GM19035 (cell line): ENCODE data around the gene TMCC3.
"Not testable (repeated sequence)": the region's sequence is repeated elsewhere in the genome, so short reads cannot be mapped to it uniquely, and the experiment has no call there.

ENCODE experiments used
- ATAC-seq: cut with Tn5 transposase; IDR thresholded peaks from one replicate; pipeline ENCODE4 v1.9.1; 2021; ENCODE audit not compliant: unreplicated experiment

The TMCC3 gene

GRCh38 chr12:94650143-94651056 is at the start of gene TMCC3:
Gene TMCC3, minus strand, starts transcription at chr12:94650557. Its CDS starts 127 bp downstream, at chr12:94650430.
- peak; percentile 78 for ATAC-seq

- no peak for ATAC-seq
Observed at GRCh38 chr12:94699801-94700200, 49.4 kb upstream of the TMCC3 start.

DNA sequence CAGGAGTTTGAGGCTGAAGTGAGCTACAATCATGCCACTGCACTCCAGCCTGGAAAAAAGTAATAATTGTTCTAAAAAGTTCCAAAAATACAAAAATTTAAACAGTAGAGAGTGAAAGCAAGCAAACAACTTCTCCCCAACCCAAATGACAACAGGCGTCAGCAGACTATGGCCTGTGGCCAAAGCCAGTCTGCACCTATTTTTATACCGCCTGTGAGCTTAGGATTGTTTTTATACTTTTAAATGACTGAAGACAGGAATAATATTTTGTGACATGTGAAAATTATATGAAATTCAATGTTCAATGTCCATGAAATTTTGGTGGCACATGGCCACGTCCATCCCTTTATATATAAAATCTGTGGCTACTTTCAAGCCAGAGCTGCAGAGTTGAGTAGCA is 48.2 kb upstream of the TMCC3 start:
- no peak for ATAC-seq

GRCh38 chr12:94697631-94698030 is 47.3 kb upstream of the TMCC3 start:
- ATAC-seq, result no peak

DNA sequence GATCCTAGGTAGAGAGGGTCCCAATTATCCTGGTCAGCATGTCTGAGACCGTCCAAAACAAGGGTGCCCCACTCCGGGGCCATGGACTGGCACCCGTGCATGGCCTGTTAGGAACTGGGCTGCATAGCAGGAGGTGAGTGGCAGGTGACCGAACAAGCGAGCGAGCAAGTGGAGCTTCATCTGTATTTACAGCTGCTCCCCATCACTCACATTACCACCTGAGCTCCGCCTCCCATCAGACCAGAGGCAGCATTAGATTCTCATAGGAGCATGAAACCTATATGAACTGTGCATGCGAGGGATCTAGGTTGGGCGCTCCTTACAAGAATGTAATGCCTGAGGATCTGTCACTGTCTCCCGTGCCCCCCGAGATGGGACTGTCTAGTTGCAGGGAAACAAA is 44.4 kb upstream of the TMCC3 start:
- no peak for ATAC-seq

DNA sequence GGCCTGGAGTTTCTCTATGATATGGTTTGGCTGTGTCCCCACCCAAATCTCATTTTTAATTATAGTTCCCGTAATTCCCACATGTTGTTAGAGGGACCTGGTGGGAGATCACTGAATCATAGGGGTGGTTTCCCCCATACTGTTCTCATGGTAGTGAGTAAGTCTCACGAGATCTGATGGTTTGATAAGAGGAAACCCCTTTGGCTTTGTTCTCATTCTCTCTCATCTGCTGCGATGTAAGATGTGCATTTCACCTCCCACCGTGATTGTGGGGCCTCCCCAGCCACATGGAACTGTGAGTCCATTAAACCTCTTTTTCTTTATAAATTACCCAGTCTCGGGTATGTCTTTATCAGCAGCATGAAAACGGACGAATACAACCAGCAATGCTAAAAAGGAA is 42.5 kb upstream of the TMCC3 start:
- ATAC-seq, result not testable (repeated sequence)

- ATAC-seq, result no peak
Observed at GRCh38 chr12:94690198-94690771, 39.9 kb upstream of the TMCC3 start.

- no peak for ATAC-seq
Observed at GRCh38 chr12:94689646-94690036, 39.3 kb upstream of the TMCC3 start.

DNA sequence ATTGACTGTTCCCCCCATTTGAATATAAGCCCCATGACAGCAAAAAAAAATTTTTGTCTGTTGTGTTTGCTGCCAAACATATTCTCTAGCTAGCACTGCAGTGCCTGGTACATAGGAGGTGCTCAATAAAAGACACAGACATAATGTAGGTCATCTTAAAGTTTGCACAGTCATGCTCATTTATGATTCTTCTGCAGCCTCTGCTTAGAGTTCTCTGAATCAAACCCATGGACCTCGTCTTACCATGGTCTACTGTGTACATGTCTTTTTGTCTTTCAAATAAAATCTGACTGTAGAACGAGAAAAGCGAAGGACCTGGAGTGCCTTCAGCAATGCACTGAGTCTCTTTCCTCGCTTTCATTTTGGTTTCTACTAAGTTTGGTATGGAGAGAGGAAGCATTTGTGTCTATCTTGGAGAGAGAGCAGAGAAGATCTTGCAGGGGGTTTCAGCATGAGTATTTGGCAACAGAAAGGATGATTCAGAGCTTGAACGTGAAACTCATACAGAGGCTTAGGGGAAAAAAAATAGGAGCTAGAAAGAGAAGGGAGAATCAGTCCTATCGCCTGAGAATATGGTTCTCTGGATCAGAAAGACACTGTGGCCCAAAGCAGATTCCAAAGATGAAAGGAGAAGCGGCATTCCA is 38.8 kb upstream of the TMCC3 start:
- ATAC-seq, result no peak

DNA sequence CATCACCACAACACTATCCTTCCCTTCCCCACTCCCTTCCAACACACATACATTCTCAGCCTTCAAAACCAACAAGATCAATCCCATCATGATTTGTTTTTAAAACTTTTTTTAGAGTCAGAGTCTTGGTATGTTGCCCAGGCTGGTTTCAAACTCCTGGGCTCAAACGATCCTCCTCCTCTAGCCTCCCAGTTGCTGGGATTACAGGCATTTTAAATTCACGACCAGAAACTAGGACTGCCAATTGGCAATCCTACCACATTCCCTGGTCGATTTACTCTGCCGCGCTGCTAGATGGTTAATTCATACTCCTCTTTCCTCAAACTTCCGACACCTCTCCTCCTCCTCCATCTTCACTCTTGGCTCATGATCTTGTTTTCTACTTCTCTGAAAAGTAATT is 37.5 kb upstream of the TMCC3 start:
- no peak for ATAC-seq

GRCh38 chr12:94686834-94687628 is 36.7 kb upstream of the TMCC3 start:
- ATAC-seq, result no peak

- ATAC-seq, result no peak
Observed at GRCh38 chr12:94684416-94685142, 34.2 kb upstream of the TMCC3 start.

- no peak for ATAC-seq
Observed at GRCh38 chr12:94679554-94680195, 29.3 kb upstream of the TMCC3 start.

DNA sequence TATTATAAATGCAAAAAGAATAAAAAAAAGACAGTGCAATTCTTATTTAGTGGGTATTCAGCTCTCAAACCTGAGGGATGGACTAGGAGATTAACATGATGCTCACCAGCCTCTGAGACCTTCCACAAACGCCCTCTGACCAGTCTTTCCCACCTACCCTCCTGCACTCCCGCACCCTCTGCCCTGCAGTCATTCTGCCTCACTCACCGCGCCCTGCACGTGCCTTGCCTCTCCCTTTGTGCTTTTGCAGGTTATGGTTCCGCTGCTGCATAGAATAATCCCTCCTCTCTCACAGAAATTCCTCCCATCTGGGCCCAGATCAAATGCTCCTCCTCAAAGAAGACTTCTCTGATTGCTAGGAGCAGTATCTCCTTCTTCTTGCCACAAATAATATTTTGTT is 28.5 kb upstream of the TMCC3 start:
- ATAC-seq, result no peak

- no peak for ATAC-seq
Observed at GRCh38 chr12:94678379-94678778, 28.0 kb upstream of the TMCC3 start.

GRCh38 chr12:94677778-94678177 is 27.4 kb upstream of the TMCC3 start:
- no peak for ATAC-seq

DNA sequence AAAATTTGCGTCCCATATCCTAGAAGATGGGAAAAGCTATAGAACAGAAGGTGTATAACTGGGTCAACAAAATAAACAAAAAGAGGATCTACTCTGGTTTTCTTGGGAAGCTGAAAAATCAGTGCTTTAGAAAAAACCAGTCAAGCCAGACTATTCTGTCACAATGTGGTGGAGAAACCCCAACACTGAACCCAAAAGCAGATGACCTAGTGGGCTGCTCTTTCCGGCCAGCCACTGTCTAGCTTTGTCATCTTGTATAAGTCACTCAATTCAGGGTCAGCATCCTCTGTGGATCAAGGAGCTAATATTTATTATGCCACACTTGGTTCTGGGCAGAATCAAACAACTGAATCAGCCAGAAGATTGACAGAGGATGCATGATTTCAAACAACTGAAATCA is 26.6 kb upstream of the TMCC3 start:
- ATAC-seq, result no peak

DNA sequence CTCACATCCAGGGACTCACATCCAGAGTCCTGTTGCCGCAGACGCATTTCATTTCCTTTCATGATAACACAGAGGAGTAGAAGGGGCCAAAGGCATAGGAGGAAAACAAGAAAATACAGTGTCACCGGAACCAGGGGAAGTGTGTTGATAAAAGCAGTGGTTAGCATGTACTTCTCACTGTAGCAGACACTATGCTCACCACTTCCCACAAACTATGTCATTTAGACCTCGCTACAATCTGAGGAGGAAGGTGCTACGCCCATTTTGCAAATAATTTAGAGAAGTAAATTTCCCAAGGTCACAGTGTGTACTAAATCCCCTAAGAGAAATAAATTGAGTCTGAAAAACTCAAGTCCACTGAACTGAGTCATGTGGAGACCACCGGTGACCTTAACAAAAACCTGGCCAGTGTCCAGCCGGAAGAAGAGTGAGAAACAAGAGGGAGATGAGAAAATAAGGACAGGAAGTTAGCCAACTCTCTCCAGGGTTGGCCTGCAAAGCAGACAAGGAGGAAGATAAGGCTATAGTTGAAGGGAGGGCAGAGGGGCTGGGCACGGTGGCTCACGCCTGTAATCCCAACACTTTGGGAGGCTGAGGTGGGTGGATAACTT is 25.8 kb upstream of the TMCC3 start:
- ATAC-seq, result peak; percentile 73

- ATAC-seq, result no peak
Observed at GRCh38 chr12:94674835-94675234, 24.5 kb upstream of the TMCC3 start.

GRCh38 chr12:94674051-94674451 is 23.7 kb upstream of the TMCC3 start:
- no peak for ATAC-seq
